ENCODE results near the gene PIK3AP1. TPM values are rescaled to one million over a fixed set of nuclear protein-coding genes. Genes with fewer than 3 reads are reported as not detected.

The PIK3AP1 gene
- total RNA-seq, 2 donors from 2014 or later: 1.3 to 5.2 TPM

- H3K27ac ChIP-seq (ENCODE audit: low read depth, low read length): no peak overlapping the region
- no peaks in the 10 kb centered on the region for H3K36me3 ChIP-seq (ENCODE audit: control insufficient read depth, insufficient read depth, low read length)
- TF ChIP-seq CTCF (conservative IDR thresholded peaks at IDR 0.05): no peak
- no peak overlapping the region for H3K27ac Mint-ChIP-seq
- no peaks in the 10 kb centered on the region for H3K9me3 ChIP-seq (ENCODE audit: control insufficient read depth, low read length)
- no peak overlapping the region for H3K4me3 ChIP-seq (ENCODE audit: low read length)
- H3K4me1 Mint-ChIP-seq: peaks cover 3% of the 10 kb centered on the region
- H3K36me3 Mint-ChIP-seq (ENCODE audit: low read depth): peaks cover 4% of the 10 kb centered on the region
- no peaks in the 10 kb centered on the region for H3K9me3 Mint-ChIP-seq
- H3K4me3 Mint-ChIP-seq: no peak overlapping the region
- 91 to 96% methylated on average over 4 to 8 of the region's 8 CpGs for WGBS, 2 experiments (ENCODE audit: insufficient coverage in 1 of 2, insufficient read length in 1 of 2)
- H3K27me3 Mint-ChIP-seq (ENCODE audit: insufficient read depth): no peaks in the 10 kb centered on the region
- DNase-seq: no peak
- no peak overlapping the region for H3K9ac ChIP-seq (ENCODE audit: extremely low read depth, low read length, poor library complexity, severe bottlenecking)
- no peaks in the 10 kb centered on the region for H3K27me3 ChIP-seq (ENCODE audit: control insufficient read depth, insufficient read depth, low read length, poor library complexity, severe bottlenecking)
- no peaks in the 10 kb centered on the region for H3K4me1 ChIP-seq (ENCODE audit: control insufficient read depth, insufficient read depth, low read length)
Observed at GRCh38 chr10:96612055-96612830, 108.1 kb downstream of the PIK3AP1 start.

DNA sequence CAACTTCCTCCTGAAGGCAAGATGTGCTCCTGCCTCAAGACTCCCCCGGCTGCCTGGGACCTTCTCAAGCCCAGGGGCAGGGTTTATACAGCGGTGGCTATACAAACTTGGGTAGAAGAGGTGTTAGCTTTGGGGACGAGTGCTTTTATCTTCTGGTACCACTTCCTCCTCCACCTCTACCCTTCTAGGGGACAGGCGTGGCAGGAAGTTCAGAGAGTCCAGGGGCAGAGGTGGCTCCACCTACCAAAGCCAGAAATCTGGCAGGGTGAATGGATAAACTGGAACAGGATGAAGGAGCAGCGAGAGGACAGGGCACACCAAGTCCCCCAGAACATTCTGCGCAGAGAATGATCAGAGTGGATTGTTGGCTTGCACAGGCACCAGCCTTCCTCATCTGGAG, 109.5 kb downstream of the PIK3AP1 start:
- H3K4me1 ChIP-seq (ENCODE audit: control insufficient read depth, insufficient read depth, low read length): no peaks in the 10 kb centered on the region
- WGBS, 2 experiments (ENCODE audit: insufficient coverage in 1 of 2, insufficient read length in 1 of 2): 87 to 95% methylated on average over 3 to 6 of the region's 6 CpGs
- peaks cover 4% of the 10 kb centered on the region for H3K4me1 Mint-ChIP-seq

DNA sequence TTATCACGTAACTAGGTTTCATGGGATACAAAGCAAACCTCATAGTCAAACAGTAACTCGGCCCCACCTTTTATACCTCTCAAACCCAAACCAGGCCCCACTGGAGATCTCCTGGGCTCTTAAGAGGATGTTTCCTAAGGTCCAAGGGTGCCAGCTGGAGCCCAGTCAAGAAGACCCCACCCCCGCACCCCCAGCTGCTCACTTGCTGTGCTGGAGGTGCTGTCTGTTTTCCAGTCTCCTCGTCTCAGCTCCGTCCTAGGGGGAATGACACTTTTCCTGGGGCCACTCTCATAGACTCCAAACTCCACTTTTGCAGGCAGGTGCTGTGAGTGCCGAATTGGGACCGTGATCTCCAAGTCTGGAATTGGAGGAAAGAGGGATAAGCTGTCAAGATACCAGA, 110.8 kb downstream of the PIK3AP1 start:
- Histone ChIP-seq H3K9ac (ENCODE audit: extremely low read depth, low read length, poor library complexity, severe bottlenecking) (no peak overlapping the region), H3K27me3 (ENCODE audit: control insufficient read depth, insufficient read depth, low read length, poor library complexity, severe bottlenecking) (no peaks in the 10 kb centered on the region), H3K36me3 (ENCODE audit: control insufficient read depth, insufficient read depth, low read length) (no peaks in the 10 kb centered on the region), H3K4me3 (ENCODE audit: low read length) (no peak overlapping the region), H3K9me3 (ENCODE audit: control insufficient read depth, low read length) (no peaks in the 10 kb centered on the region), H3K27ac (ENCODE audit: low read depth, low read length) (no peak overlapping the region), H3K4me1 (ENCODE audit: control insufficient read depth, insufficient read depth, low read length) (no peaks in the 10 kb centered on the region)
- peaks cover 3% of the 10 kb centered on the region for H3K36me3 Mint-ChIP-seq (ENCODE audit: low read depth)
- no peak overlapping the region for H3K27ac Mint-ChIP-seq
- no peak for DNase-seq
- 91 to 97% methylated on average over 4 to 7 of the region's 7 CpGs for WGBS, 2 experiments (ENCODE audit: insufficient coverage in 1 of 2, insufficient read length in 1 of 2)
- H3K27me3 Mint-ChIP-seq (ENCODE audit: insufficient read depth): no peaks in the 10 kb centered on the region
- peaks cover 4% of the 10 kb centered on the region for H3K4me1 Mint-ChIP-seq
- H3K9me3 Mint-ChIP-seq: no peaks in the 10 kb centered on the region
- no peak overlapping the region for H3K4me3 Mint-ChIP-seq
- TF ChIP-seq CTCF (conservative IDR thresholded peaks at IDR 0.05): no peak

More for the DNA sequence above, 109.5 kb downstream of the PIK3AP1 start:
- no peak overlapping the region for H3K4me3 ChIP-seq (ENCODE audit: low read length)
- peaks cover 8% of the 10 kb centered on the region for H3K36me3 Mint-ChIP-seq (ENCODE audit: low read depth)
- no peak overlapping the region for H3K4me3 Mint-ChIP-seq
- H3K36me3 ChIP-seq (ENCODE audit: control insufficient read depth, insufficient read depth, low read length): no peaks in the 10 kb centered on the region
- H3K27ac Mint-ChIP-seq: no peak overlapping the region
- no peaks in the 10 kb centered on the region for H3K27me3 ChIP-seq (ENCODE audit: control insufficient read depth, insufficient read depth, low read length, poor library complexity, severe bottlenecking)
- no peak for TF ChIP-seq CTCF (conservative IDR thresholded peaks at IDR 0.05)
- no peak overlapping the region for H3K9ac ChIP-seq (ENCODE audit: extremely low read depth, low read length, poor library complexity, severe bottlenecking)
- no peaks in the 10 kb centered on the region for H3K27me3 Mint-ChIP-seq (ENCODE audit: insufficient read depth)
- H3K9me3 Mint-ChIP-seq: no peaks in the 10 kb centered on the region
- H3K27ac ChIP-seq (ENCODE audit: low read depth, low read length): no peak overlapping the region
- no peaks in the 10 kb centered on the region for H3K9me3 ChIP-seq (ENCODE audit: control insufficient read depth, low read length)
- DNase-seq: no peak

All from endodermal cell (in vitro differentiated cells).